NCI-H2196 (cell line): ENCODE measurements around the gene SYT1.
A peak's percentile ranks its signal among the peaks of the same experiment; 100 is the strongest.

Experiments used
- DNase-seq: peaks from one replicate; lab custom pipeline; 2025; ENCODE audit not compliant: unreplicated experiment; lab: John Stamatoyannopoulos, UW

The SYT1 gene

DNA sequence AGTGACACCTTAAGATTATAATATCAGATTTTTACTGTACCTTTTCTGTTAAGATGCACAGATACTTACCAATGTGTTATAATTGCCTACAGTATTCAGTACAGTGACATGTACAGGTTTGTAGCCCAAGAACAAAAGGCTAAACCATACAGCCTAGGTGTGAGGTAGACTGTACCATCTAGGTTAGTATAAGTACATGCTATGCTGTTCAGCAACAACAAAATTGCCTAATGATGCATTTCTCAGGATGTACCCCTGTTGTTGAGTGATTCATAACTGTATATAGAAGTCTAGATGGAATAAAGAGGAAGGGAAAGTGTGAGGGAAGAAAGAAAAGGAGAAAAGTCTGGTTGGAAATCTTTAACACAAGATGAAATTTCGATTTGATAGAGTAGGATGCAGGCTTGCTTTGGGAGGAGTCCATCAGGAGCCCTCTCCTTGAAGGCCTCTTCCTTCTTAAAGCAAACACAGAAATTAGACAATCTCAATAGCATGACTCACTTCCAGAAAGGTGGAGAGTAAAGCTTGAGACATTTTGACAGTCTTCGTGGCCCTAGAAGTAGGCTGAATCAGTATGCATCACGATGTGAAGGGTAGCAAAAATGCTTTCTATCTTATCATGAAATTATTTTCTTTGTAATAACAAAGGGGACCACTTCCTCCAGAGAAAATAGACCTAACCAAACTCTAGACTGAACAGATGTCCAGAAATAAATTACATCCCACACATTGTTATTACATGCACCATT lies 191.5 kb downstream of the SYT1 start:
- no peak for DNase-seq

DNA sequence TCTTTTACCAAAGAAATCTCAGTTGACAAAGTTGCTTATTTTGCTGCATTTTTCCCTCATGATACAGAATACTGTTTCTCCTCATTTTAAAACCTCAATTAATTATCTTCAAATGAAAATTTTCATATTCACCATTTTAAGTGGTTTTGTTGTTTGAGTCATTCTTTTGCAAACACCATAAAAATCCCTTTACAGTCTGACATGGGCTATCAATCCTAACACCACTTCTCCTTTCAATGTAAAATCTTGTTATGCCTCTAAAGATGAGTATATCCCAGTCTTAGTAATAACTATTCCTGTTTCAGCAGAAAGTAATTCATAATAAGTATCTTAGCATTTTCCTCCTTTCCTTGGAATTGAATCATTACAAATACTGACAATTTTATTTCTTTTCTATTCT lies 192.2 kb downstream of the SYT1 start:
- DNase-seq = no peak

DNA sequence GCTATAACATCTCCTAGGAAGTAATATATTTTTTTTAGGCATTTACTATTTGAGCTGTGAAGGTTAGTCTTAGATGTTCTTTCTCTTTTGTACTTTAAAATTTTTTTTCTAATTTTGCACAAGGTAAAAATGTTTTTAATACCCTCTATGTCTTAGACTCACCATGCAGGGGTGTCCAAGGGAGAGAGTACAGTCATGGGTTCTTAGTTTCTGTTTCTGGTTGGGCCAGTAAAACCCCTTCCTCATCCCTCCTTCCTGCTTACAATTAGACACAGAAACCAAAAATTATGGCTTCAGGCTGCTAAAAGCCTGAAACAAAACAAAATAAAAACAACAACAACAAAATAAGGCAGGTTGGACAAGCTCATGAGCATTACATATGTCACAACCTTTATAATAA lies 193.0 kb downstream of the SYT1 start:
- DNase-seq = no peak

DNA sequence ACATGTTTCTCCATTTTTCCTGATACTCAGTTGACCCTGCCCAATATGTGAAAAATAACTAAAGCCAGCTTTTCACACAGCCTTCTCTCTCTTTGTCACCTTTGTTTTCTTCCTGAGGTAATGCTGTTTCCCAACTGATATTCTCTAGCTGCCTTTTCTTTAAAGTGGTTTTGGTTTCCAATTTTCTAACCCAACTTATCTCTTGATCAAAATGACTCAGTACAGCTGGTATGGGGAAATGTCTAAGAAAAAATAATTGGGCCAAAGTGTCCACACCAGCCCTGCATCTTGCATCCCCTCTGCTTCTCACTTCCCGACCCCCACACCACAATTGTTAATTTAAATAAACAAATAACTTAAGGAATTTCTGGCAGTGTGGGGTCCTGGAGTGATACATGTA lies 193.8 kb downstream of the SYT1 start:
- DNase-seq = peak; percentile 5

DNA sequence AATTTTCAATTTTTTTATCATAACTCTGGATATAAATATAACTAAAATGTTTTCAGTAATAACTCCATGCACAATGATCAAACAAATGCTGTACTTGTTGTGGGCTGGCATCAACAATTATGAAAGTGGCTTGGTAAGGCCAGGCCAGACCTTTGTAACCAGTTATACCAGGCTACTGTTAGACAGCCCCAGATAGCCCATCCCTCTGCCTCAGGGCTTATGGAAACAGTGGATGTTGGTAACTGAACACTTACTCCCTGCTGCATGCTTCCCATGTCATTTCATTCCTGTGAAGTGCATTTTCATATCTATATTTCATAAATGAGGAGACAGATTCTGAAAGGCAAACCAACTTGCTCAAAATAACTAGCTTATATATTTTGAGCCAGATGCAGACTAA lies 195.0 kb downstream of the SYT1 start:
- no peak for DNase-seq

DNA sequence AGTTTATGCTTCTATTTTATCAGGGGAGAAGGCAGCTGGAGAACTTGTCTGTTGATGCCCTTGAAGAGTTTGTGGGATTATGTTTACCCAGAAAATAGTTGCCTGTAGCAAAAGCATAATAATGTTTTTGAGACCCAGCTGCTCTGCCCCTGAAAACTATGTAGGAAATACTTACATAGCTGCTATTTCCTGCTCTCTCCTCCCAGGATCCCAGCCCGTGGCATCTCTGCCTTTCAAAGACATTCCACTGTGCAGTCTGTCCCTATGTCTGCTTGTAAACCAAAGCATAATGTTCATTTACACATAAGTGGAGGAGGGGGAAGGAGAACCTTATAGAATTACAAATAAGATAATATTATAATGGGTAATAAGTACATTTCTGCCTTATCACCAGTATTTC lies 198.7 kb downstream of the SYT1 start:
- no peak for DNase-seq

DNA sequence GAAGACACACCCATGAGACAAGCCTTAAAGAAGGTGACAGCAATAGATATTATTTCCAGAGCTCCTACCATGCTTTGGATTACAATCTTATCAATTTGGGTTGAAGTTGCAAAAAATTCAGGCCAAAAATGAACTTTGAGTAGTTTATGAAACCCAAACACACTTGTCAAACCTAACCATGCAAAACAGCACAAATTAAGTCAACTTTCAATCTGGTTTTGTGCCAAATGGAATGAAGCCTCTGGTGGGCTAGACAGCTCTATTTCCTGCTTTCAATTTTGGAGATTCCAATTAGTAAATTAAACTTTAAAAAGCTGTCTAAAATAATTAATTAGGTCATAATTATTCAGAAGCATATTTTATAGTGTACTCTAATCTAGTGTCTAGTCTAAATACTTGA lies 203.4 kb downstream of the SYT1 start:
- DNase-seq = no peak

DNA sequence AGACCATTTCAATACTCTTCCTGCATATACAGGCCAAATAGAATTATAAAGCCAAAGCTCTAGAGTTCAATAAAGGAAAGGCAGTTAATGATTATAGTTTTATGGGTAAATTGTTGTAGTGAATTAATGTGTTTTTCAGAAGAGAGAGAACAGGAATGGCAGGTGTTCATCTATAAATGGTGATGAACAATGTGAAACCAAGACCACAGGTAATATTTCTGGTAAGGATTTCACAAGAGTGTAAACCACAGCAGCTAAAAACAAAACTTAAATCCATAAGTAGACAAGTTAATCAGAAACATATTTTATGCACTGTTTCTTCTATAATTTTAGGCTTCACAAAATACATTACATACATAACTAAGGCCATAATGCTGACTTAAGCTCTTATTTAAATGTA lies 204.4 kb downstream of the SYT1 start:
- DNase-seq = no peak

DNA sequence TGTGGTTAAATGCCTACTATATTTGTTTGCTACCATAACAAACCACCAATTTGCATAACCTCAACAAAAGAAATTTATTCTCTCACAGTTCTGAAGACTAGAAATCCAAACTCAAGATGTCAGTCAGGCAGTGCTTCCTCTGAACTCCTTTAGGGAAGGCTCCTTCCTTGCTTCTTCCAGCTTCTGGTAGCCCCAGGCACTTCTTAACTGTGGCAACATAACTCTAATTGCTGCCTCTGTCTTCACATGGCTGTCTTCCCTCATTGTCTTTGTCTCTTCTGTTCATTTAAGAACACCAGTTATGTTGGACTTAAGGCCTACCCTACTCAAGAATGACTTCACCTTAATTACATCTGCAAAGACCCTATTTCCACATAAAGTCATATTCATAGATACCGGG lies 206.9 kb downstream of the SYT1 start:
- DNase-seq = no peak

DNA sequence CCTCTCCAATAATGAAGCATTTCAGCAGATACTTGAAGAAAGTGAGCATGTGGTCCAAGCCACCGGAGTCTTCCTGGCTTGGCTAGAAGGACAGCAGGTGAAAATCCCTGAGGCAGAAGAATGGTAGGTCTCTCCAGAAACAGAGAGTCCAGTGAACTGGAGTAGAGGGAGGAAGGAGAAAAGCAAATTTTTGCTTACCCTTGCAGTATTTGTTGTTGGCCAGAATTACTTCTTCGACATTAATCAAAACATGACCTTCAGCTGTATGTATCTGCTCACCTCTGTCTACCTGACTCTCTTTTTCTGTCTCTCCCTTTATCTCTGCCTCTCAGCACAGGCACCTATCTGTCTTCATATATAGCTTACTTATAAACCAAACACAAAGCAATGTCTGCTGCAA lies 208.9 kb downstream of the SYT1 start:
- no peak for DNase-seq

DNA sequence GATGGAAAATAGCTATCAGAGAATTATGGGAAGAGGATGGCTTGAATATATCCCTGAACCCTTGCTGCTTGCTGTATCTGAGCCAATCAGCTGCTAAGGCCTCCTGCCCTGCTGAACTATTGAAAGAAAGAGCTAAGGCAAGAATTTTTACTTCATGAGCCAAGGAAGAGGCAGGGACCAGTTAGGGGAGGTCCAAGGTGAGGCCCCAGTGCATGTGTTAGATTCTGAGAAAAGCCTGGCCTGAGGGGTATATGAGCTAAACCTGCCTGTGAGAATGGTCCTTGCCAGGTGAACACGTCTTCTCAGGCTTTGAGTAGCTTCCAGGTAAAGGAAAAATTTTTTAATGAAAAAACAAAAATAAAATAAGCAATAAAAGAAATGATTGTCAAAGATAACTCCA lies 218.0 kb downstream of the SYT1 start:
- no peak for DNase-seq

DNA sequence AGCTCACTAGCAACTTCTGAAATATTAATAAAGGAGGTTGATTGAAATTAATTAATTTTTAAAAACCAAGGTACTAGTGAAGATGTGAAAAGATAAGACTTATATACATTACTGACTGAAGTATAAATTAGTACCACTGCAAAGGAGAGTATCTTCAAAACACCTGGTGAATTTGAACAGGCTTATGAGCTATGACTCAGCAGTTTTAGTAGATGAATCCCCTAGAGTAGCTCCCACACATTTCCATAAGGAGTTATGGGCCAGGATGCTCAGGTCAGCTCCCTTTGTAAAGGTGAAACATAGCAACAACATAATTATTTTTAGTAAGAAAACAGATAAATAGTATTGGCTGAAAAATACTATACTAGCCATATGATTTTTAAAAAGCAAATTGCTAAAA lies 218.6 kb downstream of the SYT1 start:
- no peak for DNase-seq

DNA sequence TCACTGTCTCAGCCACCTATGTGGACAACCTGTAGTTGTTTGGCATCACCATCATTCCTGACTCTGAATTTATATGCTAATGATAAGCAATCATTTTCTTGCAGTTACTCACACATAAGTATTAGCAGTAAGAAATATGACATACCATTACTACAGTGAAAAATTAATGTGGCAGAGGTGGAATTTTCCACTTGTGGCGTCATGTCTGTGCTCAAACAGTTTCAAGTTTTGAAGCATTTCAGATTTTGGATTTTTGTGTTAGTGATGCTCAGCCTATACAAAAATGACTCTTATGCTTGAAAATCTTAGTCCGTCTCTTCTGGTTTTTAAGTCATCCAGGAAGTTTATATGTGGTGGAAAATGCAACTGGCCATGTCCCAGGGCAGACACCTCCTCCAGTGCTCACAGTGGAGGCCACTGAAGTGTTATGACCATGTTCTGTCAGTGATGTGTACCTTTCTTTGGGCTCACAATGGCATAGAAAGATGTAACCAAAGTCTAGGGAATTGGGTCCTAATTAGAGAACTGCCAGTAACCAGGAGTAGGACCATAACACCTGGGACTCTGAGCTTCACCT lies 220.6 kb downstream of the SYT1 start:
- no peak for DNase-seq

DNA sequence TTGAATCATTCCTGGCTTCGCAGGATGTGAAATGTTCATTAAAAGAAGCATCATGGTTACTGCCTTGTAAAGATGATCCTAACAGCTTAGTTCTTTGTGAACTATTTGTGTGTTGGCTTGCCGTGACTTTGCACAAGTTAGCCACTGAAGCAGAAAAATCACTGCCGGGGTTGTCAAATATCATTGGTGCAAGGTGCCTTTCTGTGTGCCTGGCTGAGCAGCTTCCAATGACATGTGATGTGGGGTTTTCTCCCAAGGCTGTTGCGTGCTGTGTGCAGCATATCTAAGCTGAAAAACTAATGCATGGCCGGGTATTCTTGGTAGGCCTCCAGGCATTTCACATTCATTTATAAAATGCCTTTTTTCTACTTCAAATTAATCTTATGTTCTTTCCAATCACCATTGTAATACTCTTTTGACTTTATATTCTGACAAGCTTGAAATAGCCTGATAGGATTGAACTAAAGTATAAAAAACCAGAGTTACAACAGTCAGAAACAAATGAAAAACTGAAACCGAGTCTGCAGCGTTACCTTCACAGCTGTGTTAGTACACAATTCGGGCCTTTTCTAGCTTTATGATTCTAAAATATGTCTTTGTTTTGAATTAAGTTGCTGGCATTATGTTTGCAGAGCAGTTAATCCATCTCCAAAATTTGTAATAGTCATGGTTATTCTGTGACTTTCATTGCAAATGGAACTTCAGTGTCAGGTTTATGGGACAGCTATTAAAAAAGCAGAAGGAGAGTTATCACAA lies 222.1 kb downstream of the SYT1 start:
- no peak for DNase-seq

DNA sequence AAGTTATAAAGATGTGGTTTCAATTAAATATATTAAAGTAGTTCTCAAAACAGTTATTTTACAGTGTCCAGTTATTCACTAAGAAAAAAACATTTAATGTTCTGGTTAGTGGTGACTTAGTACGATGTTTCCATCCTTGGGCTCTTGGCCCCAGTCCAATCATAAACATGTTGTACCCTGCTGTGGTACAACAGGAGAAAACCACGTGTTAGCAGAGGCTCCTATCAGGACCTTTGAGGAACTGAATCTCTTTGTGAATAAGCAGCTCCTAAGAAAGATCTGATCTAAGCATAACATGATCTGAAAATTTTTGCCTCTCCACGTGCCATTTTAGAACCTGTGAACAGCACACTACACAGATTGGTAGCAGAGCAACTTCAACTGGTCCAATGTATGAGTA lies 234.0 kb downstream of the SYT1 start:
- DNase-seq = no peak

DNA sequence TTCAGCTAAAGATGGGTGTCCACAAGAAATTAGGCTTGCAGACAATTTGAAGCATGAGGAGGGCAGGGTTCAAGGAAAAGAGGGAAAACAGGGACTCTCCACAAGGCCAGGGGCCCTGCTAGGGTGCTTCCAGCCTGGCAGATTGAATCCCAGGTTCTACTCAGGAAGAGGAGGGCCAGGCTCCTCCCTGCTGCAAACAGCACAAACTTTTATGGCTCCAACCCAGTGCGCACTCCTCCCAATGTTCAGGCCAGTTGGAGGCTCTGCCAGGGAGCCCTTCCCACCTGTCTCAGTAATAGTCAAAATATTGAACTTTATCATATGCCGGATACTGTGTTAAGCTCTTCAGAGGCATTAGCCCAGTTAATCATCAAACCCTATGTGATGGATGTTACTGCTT lies 244.4 kb downstream of the SYT1 start:
- no peak for DNase-seq

DNA sequence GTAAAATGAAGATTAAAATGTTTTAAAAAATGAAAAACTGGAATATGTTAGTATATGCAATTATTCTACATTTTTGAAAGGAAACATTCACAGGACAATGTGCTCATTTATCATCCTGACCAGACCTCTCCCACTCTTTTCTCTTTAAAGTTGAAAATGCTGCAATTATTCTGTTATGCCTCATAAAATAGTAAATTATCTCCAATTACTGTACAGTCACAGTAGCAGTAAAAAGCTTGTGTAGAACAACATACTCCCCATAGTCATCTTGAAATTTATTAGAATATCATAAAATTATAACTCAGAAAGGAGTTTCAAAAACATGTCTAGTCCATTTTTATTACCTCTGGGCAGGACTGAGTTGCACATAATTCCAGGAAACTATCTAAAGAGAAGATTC lies 250.3 kb downstream of the SYT1 start:
- DNase-seq = no peak

DNA sequence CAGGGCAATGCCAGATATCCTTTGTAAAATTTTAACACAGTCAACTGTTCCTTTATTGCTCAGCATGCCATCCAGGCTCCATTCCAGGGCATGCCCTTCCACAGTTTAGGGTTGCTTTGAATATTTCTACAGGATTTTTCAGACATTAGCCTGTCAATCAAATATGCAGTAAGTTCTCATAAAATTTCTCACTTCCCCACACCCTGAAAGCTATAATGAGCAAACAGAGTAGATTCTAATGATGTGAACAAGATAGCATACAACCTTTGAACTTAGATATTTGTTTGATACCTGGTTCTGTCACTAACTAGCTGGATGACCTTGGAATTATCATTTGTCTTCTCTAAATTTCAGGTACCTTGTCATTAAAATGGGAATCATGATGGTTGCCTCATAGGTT lies 251.2 kb downstream of the SYT1 start:
- DNase-seq = no peak

DNA sequence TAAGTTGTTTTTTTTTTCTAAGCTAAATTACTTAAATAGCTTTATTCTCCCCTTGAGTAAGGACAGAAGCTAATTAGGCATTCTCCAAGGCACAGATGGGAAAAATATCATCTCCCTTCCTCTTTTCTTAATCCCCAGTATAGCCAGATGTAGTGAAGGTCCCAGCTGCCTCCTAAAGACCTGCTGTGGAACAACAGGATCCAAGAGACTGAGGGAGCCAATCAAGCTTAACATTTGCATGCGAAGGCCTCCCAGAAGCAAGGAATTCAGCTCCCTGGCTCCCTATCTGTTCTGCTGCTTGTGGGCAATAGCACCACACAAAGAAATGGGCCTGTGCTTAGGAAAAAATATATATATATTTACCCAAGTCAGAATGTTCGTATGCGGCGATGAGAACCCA lies 255.2 kb downstream of the SYT1 start:
- DNase-seq = no peak

DNA sequence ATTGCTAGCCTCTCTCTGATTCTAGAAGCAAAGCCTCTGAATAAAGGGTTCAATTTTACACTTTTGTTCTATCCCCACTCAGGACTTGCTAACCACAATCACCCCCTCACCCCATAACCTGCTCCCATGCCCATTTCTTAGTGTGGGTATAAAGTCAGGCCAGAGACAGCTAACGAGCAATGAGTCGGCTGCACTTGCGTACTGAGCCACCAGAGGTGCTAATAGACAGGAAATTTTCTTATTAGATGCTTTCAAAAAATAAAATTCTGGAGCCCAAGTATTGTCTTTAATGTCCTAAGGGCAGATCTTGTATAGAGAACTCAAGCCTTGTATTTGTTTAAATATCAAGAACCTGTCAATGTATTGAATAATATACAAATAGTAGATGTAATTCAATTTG lies 256.9 kb downstream of the SYT1 start:
- DNase-seq = no peak

DNA sequence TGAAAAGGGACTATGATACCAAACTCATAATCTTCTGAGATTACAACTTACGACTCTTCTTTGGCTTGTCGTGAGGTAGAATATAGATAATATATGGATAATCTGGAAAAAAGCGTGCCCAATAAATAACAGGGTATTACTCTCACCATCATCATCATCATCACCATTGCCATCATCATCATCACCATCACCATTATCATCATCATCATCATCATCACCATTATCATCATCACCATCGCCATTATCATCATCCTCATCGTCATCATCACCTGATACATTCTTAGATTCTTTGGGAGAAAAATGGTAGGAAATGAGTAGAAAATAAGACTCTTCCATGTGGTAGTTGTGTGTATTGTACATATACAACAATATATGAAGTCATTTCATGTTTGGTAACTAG lies 259.8 kb downstream of the SYT1 start:
- DNase-seq = no peak

DNA sequence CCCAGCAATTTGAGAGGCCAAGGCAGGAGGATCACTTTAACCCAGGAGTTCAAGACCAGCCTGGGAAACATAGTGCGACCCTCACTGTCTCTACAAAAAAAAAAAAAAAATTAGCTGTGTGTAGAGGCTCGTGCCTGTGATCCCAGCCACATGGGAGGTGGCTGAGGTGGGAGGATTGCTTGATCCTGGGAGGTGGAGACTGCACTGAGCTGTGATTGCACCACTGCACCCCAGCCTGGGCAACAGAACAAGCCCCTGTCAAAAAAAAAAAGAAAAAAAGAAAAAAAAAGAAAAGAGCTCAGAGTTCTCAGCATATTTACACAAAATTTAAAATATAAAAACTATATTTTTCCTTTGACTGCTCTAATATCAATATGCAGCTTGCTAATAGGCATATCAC lies 260.8 kb downstream of the SYT1 start:
- no peak for DNase-seq
